Measurements from ENCODE around the gene TNS1. TPM values are rescaled to one million over a fixed set of nuclear protein-coding genes. Genes with fewer than 3 reads are reported as not detected.

The TNS1 gene
- total RNA-seq, 1 experiment from 2014 or later = 0.49 TPM

DNA sequence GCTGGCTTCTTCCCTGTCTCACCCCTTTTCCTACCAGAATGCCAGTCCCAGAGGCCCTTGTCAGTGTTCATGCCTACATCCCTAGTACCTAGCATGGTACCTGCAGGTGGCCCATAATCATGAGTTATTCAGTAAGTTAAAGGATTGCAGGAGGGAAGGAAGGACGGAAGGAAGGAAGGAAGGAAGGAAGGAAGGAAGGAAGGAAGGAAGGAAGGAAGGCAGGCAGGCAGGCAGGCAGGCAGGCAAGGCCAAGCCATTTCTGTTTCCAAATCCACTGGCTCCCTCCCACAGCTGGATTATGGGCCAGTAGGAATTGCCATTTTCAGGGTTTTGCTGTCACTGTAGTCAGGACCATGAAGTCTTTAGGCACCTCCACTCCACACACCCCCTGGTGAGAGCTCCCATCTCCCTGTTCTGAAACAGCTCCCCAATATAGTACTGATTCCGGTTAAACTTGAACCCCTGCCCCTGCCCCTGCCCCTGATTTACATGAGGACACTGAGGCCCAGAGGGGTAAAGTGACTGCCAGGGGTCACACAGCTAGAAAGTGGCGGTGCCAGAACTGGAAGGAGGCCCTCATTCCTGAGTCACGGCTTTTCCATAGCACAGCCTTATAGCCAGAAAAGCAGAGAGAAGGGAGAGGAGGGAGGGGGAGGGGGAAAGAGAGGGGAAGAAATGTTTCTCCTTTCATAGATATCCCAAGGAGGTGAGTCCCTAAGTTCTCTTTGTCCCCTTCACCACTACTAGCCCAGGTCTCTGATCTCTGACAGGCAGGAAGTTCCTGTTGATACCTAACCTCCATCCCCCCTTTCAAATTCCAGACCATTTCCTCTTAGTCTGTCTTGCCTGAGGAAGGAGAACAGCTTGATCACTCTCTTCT lies 12.2 kb upstream of the TNS1 start:
- H3K4me1 ChIP-seq (ENCODE audit: control insufficient read depth, insufficient read depth, low read length) = no peaks in the 10 kb centered on the region
- in situ Hi-C loops (cut with HindIII; ENCODE audit: low pct_unique_long_range_greater_than_20kb, low sequenced_read_pairs) (no loop called here), intact Hi-C loops (cut with micrococcal nuclease; ENCODE audit: unreplicated experiment) (no loop called here)
- peaks cover 7% of the 10 kb centered on the region; the same call in 1 of the 2 replicates for H3K27me3 ChIP-seq (ENCODE audit: control insufficient read depth, insufficient read depth, low read length)
- no peak overlapping the region for H3K4me3 ChIP-seq (ENCODE audit: low read depth in 2 of 2, low read length in 2 of 2)
- BruUV-seq (replicated peaks) = no TSS peak
- CTCF ChIA-PET = interaction anchor here (0.7 kb wide), 1 partner anchor 27 kb away, joined by 5 read pairs; no protein-coding TSS in a partner anchor
- H3K27ac ChIP-seq (ENCODE audit: low read length) = no peak overlapping the region
- POLR2A ChIA-PET = no interaction called here
- no peak for TF ChIP-seq SIN3A (IDR thresholded peaks at IDR 0.05; ENCODE audit: borderline replicate concordance, insufficient read depth, low read depth, low read length)
- TF ChIP-seq, protein P1, sequence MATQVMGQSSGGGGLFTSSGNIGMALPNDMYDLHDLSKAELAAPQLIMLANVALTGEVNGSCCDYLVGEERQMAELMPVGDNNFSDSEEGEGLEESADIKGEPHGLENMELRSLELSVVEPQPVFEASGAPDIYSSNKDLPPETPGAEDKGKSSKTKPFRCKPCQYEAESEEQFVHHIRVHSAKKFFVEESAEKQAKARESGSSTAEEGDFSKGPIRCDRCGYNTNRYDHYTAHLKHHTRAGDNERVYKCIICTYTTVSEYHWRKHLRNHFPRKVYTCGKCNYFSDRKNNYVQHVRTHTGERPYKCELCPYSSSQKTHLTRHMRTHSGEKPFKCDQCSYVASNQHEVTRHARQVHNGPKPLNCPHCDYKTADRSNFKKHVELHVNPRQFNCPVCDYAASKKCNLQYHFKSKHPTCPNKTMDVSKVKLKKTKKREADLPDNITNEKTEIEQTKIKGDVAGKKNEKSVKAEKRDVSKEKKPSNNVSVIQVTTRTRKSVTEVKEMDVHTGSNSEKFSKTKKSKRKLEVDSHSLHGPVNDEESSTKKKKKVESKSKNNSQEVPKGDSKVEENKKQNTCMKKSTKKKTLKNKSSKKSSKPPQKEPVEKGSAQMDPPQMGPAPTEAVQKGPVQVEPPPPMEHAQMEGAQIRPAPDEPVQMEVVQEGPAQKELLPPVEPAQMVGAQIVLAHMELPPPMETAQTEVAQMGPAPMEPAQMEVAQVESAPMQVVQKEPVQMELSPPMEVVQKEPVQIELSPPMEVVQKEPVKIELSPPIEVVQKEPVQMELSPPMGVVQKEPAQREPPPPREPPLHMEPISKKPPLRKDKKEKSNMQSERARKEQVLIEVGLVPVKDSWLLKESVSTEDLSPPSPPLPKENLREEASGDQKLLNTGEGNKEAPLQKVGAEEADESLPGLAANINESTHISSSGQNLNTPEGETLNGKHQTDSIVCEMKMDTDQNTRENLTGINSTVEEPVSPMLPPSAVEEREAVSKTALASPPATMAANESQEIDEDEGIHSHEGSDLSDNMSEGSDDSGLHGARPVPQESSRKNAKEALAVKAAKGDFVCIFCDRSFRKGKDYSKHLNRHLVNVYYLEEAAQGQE (IDR thresholded peaks at IDR 0.05; ENCODE audit: insufficient read depth in 1 of 2, low read depth in 2 of 2, low read length in 1 of 2) = no peak
- no peak for TF ChIP-seq TCF7L2 (IDR thresholded peaks at IDR 0.05; ENCODE audit: low read depth, low read length)
- TF ChIP-seq, protein P2, sequence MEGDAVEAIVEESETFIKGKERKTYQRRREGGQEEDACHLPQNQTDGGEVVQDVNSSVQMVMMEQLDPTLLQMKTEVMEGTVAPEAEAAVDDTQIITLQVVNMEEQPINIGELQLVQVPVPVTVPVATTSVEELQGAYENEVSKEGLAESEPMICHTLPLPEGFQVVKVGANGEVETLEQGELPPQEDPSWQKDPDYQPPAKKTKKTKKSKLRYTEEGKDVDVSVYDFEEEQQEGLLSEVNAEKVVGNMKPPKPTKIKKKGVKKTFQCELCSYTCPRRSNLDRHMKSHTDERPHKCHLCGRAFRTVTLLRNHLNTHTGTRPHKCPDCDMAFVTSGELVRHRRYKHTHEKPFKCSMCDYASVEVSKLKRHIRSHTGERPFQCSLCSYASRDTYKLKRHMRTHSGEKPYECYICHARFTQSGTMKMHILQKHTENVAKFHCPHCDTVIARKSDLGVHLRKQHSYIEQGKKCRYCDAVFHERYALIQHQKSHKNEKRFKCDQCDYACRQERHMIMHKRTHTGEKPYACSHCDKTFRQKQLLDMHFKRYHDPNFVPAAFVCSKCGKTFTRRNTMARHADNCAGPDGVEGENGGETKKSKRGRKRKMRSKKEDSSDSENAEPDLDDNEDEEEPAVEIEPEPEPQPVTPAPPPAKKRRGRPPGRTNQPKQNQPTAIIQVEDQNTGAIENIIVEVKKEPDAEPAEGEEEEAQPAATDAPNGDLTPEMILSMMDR (IDR thresholded peaks at IDR 0.05) = no peak
- DNase-seq (ENCODE audit: low read depth, low spot score) (no peak), ATAC-seq (no peak)
- H3K36me3 ChIP-seq (ENCODE audit: control insufficient read depth, insufficient read depth, low read length) = no peaks in the 10 kb centered on the region
- H3K9me3 ChIP-seq (ENCODE audit: control insufficient read depth, insufficient read depth, low read depth, low read length) = no peaks in the 10 kb centered on the region

DNA sequence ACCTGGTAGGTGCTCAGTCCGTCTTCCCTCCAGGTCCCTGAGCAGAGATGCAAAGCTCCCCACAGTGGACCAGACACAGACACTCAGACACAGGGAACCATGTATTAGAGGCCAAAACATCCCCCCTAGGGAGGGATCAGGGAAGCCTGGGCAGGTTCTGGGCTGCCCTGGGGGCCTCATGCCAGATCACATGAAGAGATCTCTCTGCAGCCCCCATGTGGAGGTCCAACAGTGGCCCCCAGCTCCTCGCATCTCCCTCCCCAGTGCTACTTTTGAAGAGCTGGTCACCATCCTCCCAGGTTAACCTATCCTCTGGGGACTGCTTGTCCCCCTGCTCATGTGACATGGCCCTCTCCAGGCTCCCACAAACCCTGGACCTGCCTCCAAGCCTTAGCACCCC lies 10.5 kb upstream of the TNS1 start:
- intact Hi-C loops (cut with micrococcal nuclease; ENCODE audit: unreplicated experiment) = no loop called here
- no peaks in the 10 kb centered on the region for H3K36me3 ChIP-seq (ENCODE audit: control insufficient read depth, insufficient read depth, low read length)
- H3K27me3 ChIP-seq (ENCODE audit: control insufficient read depth, insufficient read depth, low read length) = peaks cover 17% of the 10 kb centered on the region
- H3K27ac ChIP-seq (ENCODE audit: low read length) = no peak overlapping the region
- CTCF ChIA-PET = interaction anchor here (0.7 kb wide), 1 partner anchor 192 kb away, joined by 3 read pairs; no protein-coding TSS in a partner anchor
- in situ Hi-C loops (cut with HindIII; ENCODE audit: low pct_unique_long_range_greater_than_20kb, low sequenced_read_pairs) = no loop called here
- POLR2A ChIA-PET = no interaction called here
- BruUV-seq (replicated peaks) = no TSS peak
- no peak for ATAC-seq
- DNase-seq (ENCODE audit: low read depth, low spot score) = no peak
- no peak for TF ChIP-seq SIN3A (IDR thresholded peaks at IDR 0.05; ENCODE audit: borderline replicate concordance, insufficient read depth, low read depth, low read length)
- TF ChIP-seq, protein P2 (IDR thresholded peaks at IDR 0.05) = no peak
- no peak for TF ChIP-seq TCF7L2 (IDR thresholded peaks at IDR 0.05; ENCODE audit: low read depth, low read length)
- TF ChIP-seq, protein P1 (IDR thresholded peaks at IDR 0.05; ENCODE audit: insufficient read depth in 1 of 2, low read depth in 2 of 2, low read length in 1 of 2) = no peak
- no peak for TF ChIP-seq POLR2AphosphoS5 (IDR thresholded peaks at IDR 0.05; ENCODE audit: low read depth, low read length)
- H3K4me3 ChIP-seq (ENCODE audit: low read depth in 2 of 2, low read length in 2 of 2) = no peak overlapping the region
- no peaks in the 10 kb centered on the region for H3K9me3 ChIP-seq (ENCODE audit: control insufficient read depth, insufficient read depth, low read depth, low read length)
- no peaks in the 10 kb centered on the region for H3K4me1 ChIP-seq (ENCODE audit: control insufficient read depth, insufficient read depth, low read length)

Data from Panc1 (cell line).